H1 (cell line): ENCODE data around the gene KCNA2. TPM values are rescaled to one million over a fixed set of nuclear protein-coding genes. Genes with fewer than 3 reads are reported as not detected.
A peak's percentile ranks its signal among the peaks of the same experiment; 100 is the strongest.

ENCODE experiments used
- CTCF ChIA-PET: fragments of 300-600 bp; sonication (Branson Sonifier 250); formaldehyde crosslinking; loops from one replicate; lab custom pipeline; 2021; ENCODE audit not compliant: partially characterized antibody; lab: Charles Lee
- POLR2A ChIA-PET: fragments of 300-600 bp; sonication (Branson Sonifier 250); formaldehyde crosslinking; loops from one replicate; lab custom pipeline; 2021; ENCODE audit warnings: inconsistent platforms; ENCODE audit not compliant: partially characterized antibody; lab: Charles Lee
- DNase-seq, 2 experiments: peaks; one replicate each; pipeline versions ENCODE4 v3.0.0 to v3.0.0-alpha.2; 2010 to 2022; ENCODE audit warnings: low spot score in 2 of 2, low read depth in 1 of 2, mixed read lengths in 1 of 2
- FAIRE-seq: peaks from 2 replicates; lab custom pipeline; 2011; peaks lifted over from hg19 to GRCh38; lab: Jason Lieb, UNC
- H2AFZ ChIP-seq: 2 replicates; pipeline ENCODE4 v1.8.1; 2012; ENCODE audit warnings: low read length, inconsistent platforms
- H2AK5ac ChIP-seq: 2 replicates; pipeline ENCODE4 v1.6.1; 2013; ENCODE audit warnings: low read depth, low read length
- H2BK120ac ChIP-seq: replicated peaks from 2 replicates; pipeline ENCODE3; 2013; ENCODE audit warnings: low read depth, low read length, inconsistent platforms
- H2BK12ac ChIP-seq: 2 replicates; pipeline ENCODE4 v1.6.1; 2013; ENCODE audit warnings: low read depth, low read length
- H2BK15ac ChIP-seq: 2 replicates; pipeline ENCODE4 v1.6.1; 2013; ENCODE audit warnings: low read length
- H2BK20ac ChIP-seq: 2 replicates; pipeline ENCODE4 v1.6.1; 2013; ENCODE audit warnings: low read length
- H2BK5ac ChIP-seq: 2 replicates; pipeline ENCODE4 v1.6.1; 2013; ENCODE audit warnings: low read depth, low read length
- H3K14ac ChIP-seq: 2 replicates; pipeline ENCODE4 v1.6.1; 2013; ENCODE audit warnings: inconsistent platforms; ENCODE audit not compliant: insufficient read length
- H3K18ac ChIP-seq: 2 replicates; pipeline ENCODE4 v1.6.1; 2013; ENCODE audit warnings: low read length; ENCODE audit errors: extremely low read depth
- H3K23ac ChIP-seq: 2 replicates; pipeline ENCODE4 v1.6.1; 2013; ENCODE audit warnings: inconsistent platforms; ENCODE audit not compliant: insufficient read length
- H3K23me2 ChIP-seq: 2 replicates; pipeline ENCODE4 v1.6.1; 2013; ENCODE audit warnings: low read depth, low read length
- H3K27ac ChIP-seq: 2 replicates; pipeline ENCODE4 v1.6.1; 2011; ENCODE audit warnings: low read depth, low read length, inconsistent platforms
- H3K27me3 ChIP-seq, 4 experiments: replicated peaks in 1 of 4; 1 replicate in 1 of 4; 2 replicates in 3 of 4; pipeline versions ENCODE4 v1.6.1 to v1.8.1; 2011 to 2013; ENCODE audit warnings: low read length in 3 of 4, mild to moderate bottlenecking in 3 of 4, inconsistent platforms in 2 of 4, mixed read lengths in 2 of 4, moderate library complexity in 1 of 4; ENCODE audit not compliant: control insufficient read depth in 3 of 4, insufficient read depth in 3 of 4; ENCODE audit errors: extremely low read depth in 1 of 4
- H3K36me3 ChIP-seq, 4 experiments: 2 replicates each; pipeline versions ENCODE4 v1.6.1 to v1.8.1; 2011 to 2013; ENCODE audit warnings: mild to moderate bottlenecking in 4 of 4, low read length in 3 of 4, moderate library complexity in 2 of 4, control low read depth in 1 of 4, inconsistent platforms in 1 of 4; ENCODE audit not compliant: insufficient read depth in 4 of 4, control insufficient read depth in 2 of 4
- H3K4ac ChIP-seq: replicated peaks from 2 replicates; pipeline ENCODE3; 2013; ENCODE audit warnings: low read length, low read depth, mixed read lengths, inconsistent platforms; ENCODE audit not compliant: insufficient read length
- H3K4me1 ChIP-seq, 4 experiments: replicated peaks in 1 of 4; 1 replicate in 1 of 4; 2 replicates in 3 of 4; pipeline versions ENCODE4 v1.6.1 to v1.8.1; 2011 to 2013; ENCODE audit warnings: low read length in 3 of 4, inconsistent platforms in 2 of 4, mixed read lengths in 1 of 4; ENCODE audit not compliant: insufficient read depth in 4 of 4, control insufficient read depth in 3 of 4
- H3K4me2 ChIP-seq, 2 experiments: 2 replicates each; pipeline versions ENCODE4 v1.6.1 to v1.8.1; 2011 to 2013; ENCODE audit warnings: low read depth in 2 of 2, low read length in 2 of 2, control low read depth in 1 of 2, inconsistent platforms in 1 of 2, mild to moderate bottlenecking in 1 of 2; ENCODE audit not compliant: insufficient read depth in 1 of 2
- H3K4me3 ChIP-seq, 4 experiments: fragments of 200-600, 300-600 bp in 1 of 4; sonication (generic), shearing (Covaris generic), sonication (Bioruptor Twin) in 1 of 4; 2 replicates each; pipeline versions ENCODE4 v1.5.1 to v1.8.1; 2011 to 2016; ENCODE audit warnings: low read length in 4 of 4, low read depth in 3 of 4, control low read depth in 2 of 4, inconsistent platforms in 2 of 4, mild to moderate bottlenecking in 2 of 4, mixed read lengths in 1 of 4, moderate library complexity in 1 of 4; ENCODE audit not compliant: insufficient read depth in 2 of 4; ENCODE audit errors: extremely low read depth in 1 of 4
- H3K56ac ChIP-seq: replicated peaks from 2 replicates; pipeline ENCODE3; 2013; ENCODE audit warnings: low read depth, mild to moderate bottlenecking, mixed read lengths, low read length, inconsistent platforms; ENCODE audit not compliant: insufficient read length
- H3K79me1 ChIP-seq: 2 replicates; pipeline ENCODE4 v1.6.1; 2013; ENCODE audit warnings: low read depth, low read length, control low read depth
- H3K79me2 ChIP-seq, 2 experiments: 2 replicates each; pipeline versions ENCODE4 v1.6.1 to v1.8.1; 2012 to 2013; ENCODE audit warnings: low read length in 2 of 2, mild to moderate bottlenecking in 2 of 2, inconsistent platforms in 1 of 2; ENCODE audit not compliant: insufficient read depth in 2 of 2, control insufficient read depth in 1 of 2
- H3K9ac ChIP-seq, 4 experiments: replicated peaks in 1 of 4; 1 replicate in 1 of 4; 2 replicates in 3 of 4; pipeline versions ENCODE4 v1.6.1 to v1.8.1; 2011 to 2013; ENCODE audit warnings: low read depth in 3 of 4, low read length in 3 of 4, control low read depth in 2 of 4, mild to moderate bottlenecking in 2 of 4, moderate library complexity in 2 of 4, inconsistent platforms in 1 of 4; ENCODE audit errors: extremely low read depth in 1 of 4
- H3K9me3 ChIP-seq, 2 experiments: 2 replicates each; pipeline versions ENCODE4 v1.6.1 to v1.8.1; 2012 to 2013; ENCODE audit warnings: mild to moderate bottlenecking in 2 of 2, moderate library complexity in 2 of 2, control low read depth in 1 of 2, inconsistent platforms in 1 of 2, low read depth in 1 of 2, low read length in 1 of 2, mixed read lengths in 1 of 2; ENCODE audit not compliant: insufficient read depth in 2 of 2
- H4K20me1 ChIP-seq, 2 experiments: replicated peaks in 1 of 2; 2 replicates each; pipeline versions ENCODE3 to v1.8.1; 2011 to 2013; ENCODE audit warnings: inconsistent platforms in 2 of 2, low read length in 2 of 2, mild to moderate bottlenecking in 1 of 2; ENCODE audit not compliant: insufficient read depth in 2 of 2, control insufficient read depth in 1 of 2
- H4K5ac ChIP-seq: 2 replicates; pipeline ENCODE4 v1.6.1; 2013; ENCODE audit warnings: low read length, low read depth, mixed read lengths, inconsistent platforms; ENCODE audit not compliant: insufficient read length
- H4K8ac ChIP-seq: 2 replicates; pipeline ENCODE4 v1.8.0; 2013; ENCODE audit warnings: mild to moderate bottlenecking, moderate library complexity, low read length, inconsistent platforms; ENCODE audit not compliant: insufficient read depth; ENCODE audit errors: extremely low read depth
- H4K91ac ChIP-seq: replicated peaks from 2 replicates; pipeline ENCODE3; 2013; ENCODE audit warnings: low read length, mixed read lengths, inconsistent platforms; ENCODE audit not compliant: insufficient read length
- CREB1 ChIP-seq: IDR thresholded peaks from 2 replicates; pipeline ENCODE4 v1.6.1; 2012; ENCODE audit warnings: inconsistent platforms
- CTBP2 ChIP-seq: IDR thresholded peaks from 2 replicates; pipeline ENCODE4 v1.7.0; 2011; ENCODE audit warnings: borderline replicate concordance, mild to moderate bottlenecking, moderate library complexity, mixed read lengths, low read length; ENCODE audit not compliant: insufficient read depth, insufficient read length
- GABPA ChIP-seq: IDR thresholded peaks from 2 replicates; pipeline ENCODE4 v1.6.1; 2011; ENCODE audit warnings: mild to moderate bottlenecking, low read length, moderate library complexity, borderline replicate concordance; ENCODE audit not compliant: insufficient read depth
- JUN ChIP-seq: IDR thresholded peaks from 2 replicates; pipeline ENCODE4 v1.6.1; 2011; ENCODE audit warnings: low read depth, mild to moderate bottlenecking, improper control_type of control experiment, low read length
- KDM4A ChIP-seq: IDR thresholded peaks from one replicate; pipeline ENCODE4 v1.7.1; 2012; ENCODE audit warnings: low read depth, mild to moderate bottlenecking, moderate library complexity, low read length, inconsistent platforms; ENCODE audit not compliant: severe bottlenecking
- POLR2AphosphoS5 ChIP-seq: IDR thresholded peaks from 2 replicates; pipeline ENCODE4 v1.6.1; 2011; ENCODE audit warnings: low read depth, low read length
- POU5F1 ChIP-seq: IDR thresholded peaks from 2 replicates; pipeline ENCODE4 v1.6.1; 2011; ENCODE audit warnings: low read depth, mild to moderate bottlenecking, low read length, moderate library complexity
- RBBP5 ChIP-seq: IDR thresholded peaks from 2 replicates; pipeline ENCODE4 v1.7.1; 2012; ENCODE audit warnings: low read depth, mild to moderate bottlenecking, inconsistent platforms, low read length, moderate library complexity, borderline replicate concordance
- TAF1 ChIP-seq: IDR thresholded peaks from 2 replicates; pipeline ENCODE4 v1.6.1; 2011; ENCODE audit warnings: mild to moderate bottlenecking, low read depth, low read length
- TEAD4 ChIP-seq: IDR thresholded peaks from 2 replicates; pipeline ENCODE4 v1.6.1; 2012; ENCODE audit warnings: low read depth, low read length, inconsistent platforms, mixed read lengths
- WGBS, 2 experiments: shearing (Covaris generic) in 1 of 2; methylation state at CpG; one replicate each; pipeline versions ENCODE4 v1.1.6 to v1.1.7; 2013 to 2015; ENCODE audit warnings: low lambda C conversion rate in 2 of 2, mixed read lengths in 2 of 2, inconsistent platforms in 1 of 2, low coverage in 1 of 2, missing lambda C conversion rate in 1 of 2; ENCODE audit not compliant: insufficient replicate concordance in 2 of 2, insufficient coverage in 1 of 2, insufficient read length in 1 of 2; ENCODE audit errors: extremely low coverage in 1 of 2, missing lambda C conversion rate in 1 of 2; 5-methylcytosine and 5-hydroxymethylcytosine counted together
- polyA plus RNA-seq, 7 experiments: library from polyadenylated mRNA; depleted of rRNA in 3 of 7; stranded (reverse) in 5 of 7; unstranded in 2 of 7; fragments of >200 nt in 5 of 7; fragments of 200-250 nt in 2 of 7; gene quantifications; 1 replicate in 5 of 7; 2 replicates in 1 of 7; 4 replicates in 1 of 7; pipeline versions ENCODE4 v1.2.1 to v1.2.3, GENCODE V29; 2011 to 2013; ENCODE audit warnings: missing spikeins in 2 of 7, mixed read lengths in 2 of 7
- total RNA-seq: library from RNA; stranded (reverse); fragmentation: NEBNext Ultra II Directional; extraction: Animal tissue kit (Norgen Biotek cat#: 25700); gene quantifications from 2 replicates; pipeline ENCODE4 v1.2.1, GENCODE V29; 2021
- TF ChIP-seq, protein P1 (sequence below): IDR thresholded peaks from 2 replicates; pipeline ENCODE4 v1.6.1; 2012; ENCODE audit warnings: inconsistent platforms
- TF ChIP-seq, protein P2 (sequence below): IDR thresholded peaks from 2 replicates; pipeline ENCODE4 v1.6.1; 2011; ENCODE audit warnings: low read length, improper control_type of control experiment

Gene KCNA2
- total and polyA plus RNA-seq, 2 of the 8 experiments (the other 6 are each of a cell fraction or from before 2014, with no cell fraction given) = 0.26 to 0.78 TPM

DNA sequence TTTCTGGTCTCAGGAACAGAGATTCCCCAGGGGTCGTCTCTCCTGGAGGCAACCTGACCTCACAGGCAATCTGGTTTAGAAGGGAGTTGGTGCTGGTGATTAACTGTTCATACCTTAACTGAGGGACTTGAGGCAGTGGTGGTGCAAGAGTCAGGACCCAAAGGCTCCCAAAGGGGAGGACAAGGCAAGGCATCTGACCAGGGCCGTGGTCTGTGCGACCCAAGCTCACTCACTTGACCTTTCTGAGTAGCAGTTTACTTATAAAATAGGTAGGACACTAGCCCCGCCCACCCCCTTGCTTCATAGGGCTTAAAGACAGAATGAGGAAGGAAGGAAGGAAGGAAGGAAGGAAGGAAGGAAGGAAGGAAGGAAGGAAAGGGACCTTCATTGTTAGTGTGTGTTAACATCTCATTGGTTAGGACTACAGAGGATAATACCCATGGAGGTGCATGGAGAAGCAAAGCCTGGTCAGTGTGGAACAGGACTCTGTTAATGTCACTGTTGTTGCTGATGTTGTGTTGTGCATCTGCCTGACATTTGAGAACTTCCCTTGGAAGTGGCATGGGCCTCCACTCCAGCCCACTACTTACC, 4.6 kb upstream of the KCNA2 start:
- H3K4me1 ChIP-seq = peaks cover 2 to 10% (median 5%) of the 10 kb centered on the region in 4 experiments; a peak in 6 of 7 replicates
- no peak overlapping the region for H4K91ac ChIP-seq
- no peaks in the 10 kb centered on the region for H3K79me1 ChIP-seq
- no peak overlapping the region for H3K27ac ChIP-seq
- POLR2A ChIA-PET = no interaction called here
- H2BK12ac ChIP-seq = no peak overlapping the region
- H3K56ac ChIP-seq = no peak overlapping the region
- DNase-seq = no peak
- no peak overlapping the region for H3K23ac ChIP-seq
- H3K23me2 ChIP-seq = peaks cover 10% of the 10 kb centered on the region
- no peak overlapping the region for H2BK20ac ChIP-seq
- H2AK5ac ChIP-seq = no peak overlapping the region
- no peak overlapping the region for H3K4me3 ChIP-seq
- no peak overlapping the region for H2BK5ac ChIP-seq
- WGBS, 2 experiments = 80% methylated on average over 4 of the region's 4 CpGs; no CpG with 5 or more reads in 1 of the 2 experiments
- peaks cover 30 to 56% (median 50%) of the 10 kb centered on the region in 4 experiments for H3K27me3 ChIP-seq
- H4K5ac ChIP-seq = no peak overlapping the region
- TF ChIP-seq TAF1 (no peak), CTBP2 (no peak), CREB1 (no peak), RBBP5 (no peak), KDM4A (no peak), TEAD4 (no peak), POLR2AphosphoS5 (no peak), POU5F1 (no peak), GABPA (no peak), JUN (no peak)
- TF ChIP-seq, protein P1, sequence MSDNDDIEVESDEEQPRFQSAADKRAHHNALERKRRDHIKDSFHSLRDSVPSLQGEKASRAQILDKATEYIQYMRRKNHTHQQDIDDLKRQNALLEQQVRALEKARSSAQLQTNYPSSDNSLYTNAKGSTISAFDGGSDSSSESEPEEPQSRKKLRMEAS = no peak
- TF ChIP-seq, protein P2, sequence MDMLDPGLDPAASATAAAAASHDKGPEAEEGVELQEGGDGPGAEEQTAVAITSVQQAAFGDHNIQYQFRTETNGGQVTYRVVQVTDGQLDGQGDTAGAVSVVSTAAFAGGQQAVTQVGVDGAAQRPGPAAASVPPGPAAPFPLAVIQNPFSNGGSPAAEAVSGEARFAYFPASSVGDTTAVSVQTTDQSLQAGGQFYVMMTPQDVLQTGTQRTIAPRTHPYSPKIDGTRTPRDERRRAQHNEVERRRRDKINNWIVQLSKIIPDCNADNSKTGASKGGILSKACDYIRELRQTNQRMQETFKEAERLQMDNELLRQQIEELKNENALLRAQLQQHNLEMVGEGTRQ = no peak
- H2BK15ac ChIP-seq = peak overlapping the region; percentile 72; the same call in 1 of the 2 replicates
- H3K18ac ChIP-seq = no peak overlapping the region
- no peak for FAIRE-seq
- no peak overlapping the region for H3K4me2 ChIP-seq
- H2AFZ ChIP-seq = no peak overlapping the region
- H3K9me3 ChIP-seq = no peaks in the 10 kb centered on the region
- H3K4ac ChIP-seq = no peak overlapping the region
- CTCF ChIA-PET = interaction anchor here (0.8 to 10.5 kb wide), 10 partner anchors 9 to 172 kb away, joined by 3 to 166 read pairs (median 6); no protein-coding TSS in a partner anchor
- H3K36me3 ChIP-seq = no peaks in the 10 kb centered on the region; a peak in 1 of 8 replicates
- no peak overlapping the region for H2BK120ac ChIP-seq
- no peak overlapping the region for H3K14ac ChIP-seq
- H3K9ac ChIP-seq = no peak overlapping the region
- H4K8ac ChIP-seq = no peak overlapping the region
- no peaks in the 10 kb centered on the region for H3K79me2 ChIP-seq
- peaks cover 2 to 3% of the 10 kb centered on the region in 2 experiments for H4K20me1 ChIP-seq
